Activated CD4-positive, alpha-beta T cell treated with anti-CD3 and anti-CD28 coated beads, Interleukin-10, Interleukin-2, amounts not matched to agents 100 ng/mL and 50 ng/mL, durations not matched to agents 16 hours and 8 hours (primary cell): ENCODE results near the gene C16orf96.

Experiments used
- DNase-seq: peaks from one replicate; pipeline ENCODE4 v3.0.0-alpha.2; 2020

C16orf96 gene

DNA sequence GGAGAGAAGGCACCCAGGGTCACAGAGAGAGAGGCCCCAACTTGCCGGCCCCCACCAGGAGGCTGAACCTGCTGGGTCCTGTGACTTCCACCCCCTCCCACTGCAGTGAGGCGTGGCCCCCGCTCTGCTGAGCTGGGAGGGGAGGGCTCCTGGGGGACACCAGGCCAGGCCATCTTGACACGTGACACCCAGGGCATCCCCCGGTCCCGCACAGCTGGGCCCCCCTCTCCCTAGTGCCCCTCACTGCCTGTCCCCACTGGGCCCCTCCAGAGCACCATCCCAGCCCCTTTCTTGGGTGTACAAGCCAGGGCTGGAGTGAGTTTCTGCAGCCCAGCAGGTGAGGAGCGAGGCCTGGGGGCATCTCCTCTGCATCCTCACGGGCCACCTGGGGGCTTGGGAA lies 46.2 kb downstream of the C16orf96 start:
- no peak for DNase-seq

DNA sequence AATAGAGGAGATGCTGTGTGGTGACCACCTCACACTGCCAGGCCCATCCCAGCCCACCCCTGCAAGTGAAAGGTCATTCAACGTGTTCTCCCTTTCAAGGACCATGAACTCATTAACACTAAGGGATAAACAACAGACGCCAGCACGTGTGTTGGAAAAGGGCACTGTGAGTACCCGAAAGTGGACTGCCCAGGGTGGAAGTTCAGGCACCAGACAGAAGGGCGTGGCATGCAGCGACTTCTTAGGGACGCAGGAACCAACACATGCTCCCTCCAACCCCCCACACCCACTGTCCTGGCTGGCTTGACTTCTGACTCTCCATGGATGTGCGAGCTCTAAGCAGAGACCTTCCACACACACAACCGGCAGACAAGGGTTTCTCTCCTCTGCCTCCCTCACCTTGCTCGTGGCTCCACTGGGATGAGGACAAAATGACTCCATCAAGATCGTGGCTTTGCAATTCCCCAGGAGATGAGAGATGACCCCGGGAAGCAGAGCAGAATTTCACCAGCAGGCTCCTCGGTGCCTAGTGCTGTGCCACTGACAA lies 47.6 kb downstream of the C16orf96 start:
- no peak for DNase-seq

DNA sequence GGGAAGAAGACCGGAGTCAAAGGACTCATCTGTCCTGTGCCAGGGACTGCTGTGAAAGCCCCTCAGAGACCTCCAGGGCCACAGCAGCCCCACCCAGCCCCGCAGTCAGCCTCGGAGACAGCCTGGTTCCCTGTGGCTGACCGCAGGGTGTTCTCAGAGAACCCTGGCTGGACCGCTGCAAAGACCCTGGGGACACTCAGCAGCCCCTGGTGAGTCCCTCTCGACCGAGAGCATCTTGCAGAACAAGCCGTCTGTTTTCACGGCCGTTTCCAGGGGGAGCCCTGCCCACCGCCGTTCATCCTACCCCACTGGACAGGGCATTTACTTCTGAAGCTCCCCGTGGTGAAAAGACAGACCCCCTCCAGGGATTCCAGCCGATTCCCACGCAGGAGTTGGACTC lies 48.3 kb downstream of the C16orf96 start:
- no peak for DNase-seq

DNA sequence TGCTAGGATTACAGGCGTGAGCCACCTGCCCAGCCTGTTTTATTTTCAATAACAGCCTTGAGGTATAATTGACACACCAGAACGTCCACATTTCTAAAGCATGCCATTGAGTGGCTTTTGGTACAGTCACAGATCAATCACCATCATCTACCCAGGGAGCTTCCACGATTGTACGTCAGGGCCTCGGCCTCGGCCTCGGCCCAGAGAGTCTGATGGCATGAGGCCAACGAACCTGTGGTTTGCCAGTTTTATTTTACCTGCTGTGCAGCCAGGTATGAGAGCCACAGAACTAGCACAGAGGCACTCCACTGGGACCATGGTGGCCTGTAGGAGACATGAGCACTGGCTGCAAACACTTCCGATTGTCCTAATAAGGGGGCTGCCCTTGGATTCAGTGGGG lies 50.2 kb downstream of the C16orf96 start:
- DNase-seq, result no peak

DNA sequence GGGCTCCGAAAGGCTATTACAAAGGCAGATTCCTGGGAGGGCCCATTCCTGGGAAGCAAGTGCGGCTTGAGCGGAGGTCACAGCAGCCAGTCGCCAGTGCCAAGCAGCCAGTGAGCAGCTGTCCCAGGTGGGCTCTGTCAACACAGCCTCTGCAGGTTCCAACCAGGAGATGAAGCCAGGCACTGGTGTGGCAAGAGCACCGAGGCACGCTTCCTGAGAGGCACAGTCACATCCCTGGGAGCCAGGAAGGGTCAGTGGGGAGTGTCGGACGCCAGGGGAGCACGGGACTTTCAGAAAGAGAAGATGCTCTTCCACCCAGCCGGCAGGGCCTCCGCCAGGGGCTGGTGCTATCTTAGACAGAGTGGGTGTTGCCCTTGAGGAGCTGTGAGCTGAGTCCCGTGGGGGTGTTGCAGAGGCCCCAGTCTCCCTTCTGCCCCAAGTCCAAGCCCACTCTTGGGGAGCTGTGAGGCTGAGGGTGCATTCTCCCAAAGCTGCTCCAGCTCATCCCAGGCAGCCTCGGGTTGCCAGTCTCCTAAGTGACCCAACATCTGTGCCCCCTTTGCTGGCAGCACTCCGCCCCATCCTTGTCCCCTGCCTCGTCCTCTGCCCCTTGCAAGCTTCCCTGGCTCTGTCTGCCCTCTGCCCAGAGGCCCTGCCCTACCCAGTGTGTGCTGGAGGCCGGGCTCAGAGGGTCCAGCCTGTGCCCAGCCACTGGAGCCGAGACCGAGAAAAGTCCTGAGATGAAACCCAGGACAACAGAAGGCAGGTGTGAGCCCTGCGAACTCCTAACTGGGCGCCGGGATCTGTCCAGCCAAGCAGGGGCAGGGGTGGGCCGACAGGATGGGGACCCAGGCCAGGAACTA lies 51.9 kb downstream of the C16orf96 start:
- DNase-seq, result no peak

DNA sequence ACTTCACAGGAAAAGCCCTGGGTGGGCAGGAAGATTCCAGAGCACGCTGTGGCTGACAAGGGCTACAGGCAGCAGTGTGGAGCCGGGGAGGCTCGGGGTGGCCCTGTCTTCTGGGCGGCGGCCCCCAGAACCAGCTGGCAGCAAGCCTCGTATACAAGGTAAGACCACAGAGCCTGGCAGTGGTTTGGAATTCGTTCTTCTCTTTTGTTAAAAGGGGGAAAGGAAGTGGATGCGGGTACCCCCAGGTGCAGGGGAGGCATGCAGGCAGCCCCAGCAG lies 52.5 kb downstream of the C16orf96 start:
- DNase-seq, result no peak

DNA sequence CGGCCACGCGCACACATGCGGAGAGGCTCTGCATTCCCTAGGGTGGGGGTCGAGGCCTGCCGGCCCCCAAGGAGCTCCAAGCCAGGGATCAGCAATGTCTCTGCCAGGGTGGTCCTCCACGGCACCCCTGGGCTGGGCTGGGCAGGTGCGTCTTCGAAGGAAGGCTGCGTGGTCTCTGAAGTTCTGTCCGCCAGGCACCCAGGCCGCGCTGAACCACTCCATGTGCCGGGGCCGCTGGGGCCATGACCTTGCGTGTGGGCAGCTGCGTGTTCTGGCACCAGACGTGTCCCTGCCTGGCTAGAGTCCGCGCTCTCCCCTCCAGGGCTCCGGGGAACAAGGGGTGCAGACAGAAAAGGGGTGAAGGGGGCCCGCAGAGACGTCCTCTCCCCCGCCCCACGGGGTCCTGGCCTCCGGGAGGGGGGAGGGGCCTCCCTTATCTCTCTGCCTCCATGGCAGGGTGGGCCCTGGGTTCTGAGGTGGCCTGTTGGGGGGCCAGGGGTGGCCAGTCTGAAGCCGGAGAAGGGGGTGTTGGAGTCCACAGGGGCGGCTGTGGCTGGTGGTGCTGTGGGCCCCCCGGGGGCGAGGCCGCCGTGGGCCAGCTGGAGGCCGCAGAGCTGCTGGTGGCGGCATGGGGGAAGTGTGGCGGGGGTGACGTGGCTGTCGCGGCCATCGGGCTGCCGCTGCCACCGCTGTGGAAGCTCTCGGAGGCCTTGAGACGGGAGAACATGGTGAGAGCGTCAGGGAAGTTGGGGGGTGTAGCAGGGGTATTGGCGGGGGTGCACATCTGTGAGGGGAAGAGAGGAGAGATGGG lies 53.3 kb downstream of the C16orf96 start:
- no peak for DNase-seq

DNA sequence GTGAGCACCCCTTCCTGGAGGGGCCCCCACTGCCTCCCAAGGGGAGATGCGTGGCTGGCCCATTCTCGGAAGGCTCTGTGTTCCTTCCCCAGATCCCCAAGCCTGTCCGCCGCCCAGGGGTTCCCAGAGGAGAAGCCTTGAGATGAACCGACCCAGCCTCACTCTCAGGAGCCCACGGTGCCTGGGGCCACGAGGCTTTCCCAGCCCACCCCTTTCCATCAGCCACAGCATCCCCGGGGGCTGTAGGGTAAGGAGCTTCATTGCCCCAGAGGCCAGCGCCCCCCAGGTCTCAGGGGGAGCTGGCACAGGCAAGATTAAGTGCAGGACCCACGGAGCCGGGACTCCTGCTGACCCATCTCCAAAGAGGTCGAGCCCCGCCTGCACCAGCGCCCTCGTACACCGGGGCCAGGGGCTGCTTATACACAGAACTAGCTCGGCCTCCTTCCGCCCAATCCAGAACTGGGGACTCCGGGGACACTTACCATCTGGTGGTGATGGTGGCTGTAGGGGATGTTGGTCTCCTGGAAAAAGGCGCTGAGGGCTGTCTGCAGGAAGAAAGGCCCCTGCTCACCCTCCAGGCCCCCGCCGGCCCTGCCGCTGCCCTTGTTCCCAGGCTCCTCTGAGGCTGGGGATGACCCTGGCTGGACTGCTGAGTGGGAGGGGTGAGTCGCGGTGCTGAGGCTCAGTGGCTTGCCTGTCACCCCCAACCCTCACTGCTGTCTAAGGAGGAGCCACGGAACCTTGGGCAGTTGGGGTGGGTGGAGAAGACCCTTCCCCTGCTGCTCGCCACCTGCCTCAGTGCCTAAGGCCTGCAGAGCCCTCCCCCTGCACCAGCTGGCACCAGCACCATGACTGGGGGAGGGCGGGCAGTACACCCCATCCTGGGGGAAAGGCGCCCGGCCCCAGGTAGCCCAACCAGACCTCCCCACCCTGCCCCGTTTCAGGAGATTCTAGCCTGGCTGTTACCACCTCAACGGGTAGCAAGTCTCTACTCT lies 54.2 kb downstream of the C16orf96 start:
- DNase-seq, result no peak

DNA sequence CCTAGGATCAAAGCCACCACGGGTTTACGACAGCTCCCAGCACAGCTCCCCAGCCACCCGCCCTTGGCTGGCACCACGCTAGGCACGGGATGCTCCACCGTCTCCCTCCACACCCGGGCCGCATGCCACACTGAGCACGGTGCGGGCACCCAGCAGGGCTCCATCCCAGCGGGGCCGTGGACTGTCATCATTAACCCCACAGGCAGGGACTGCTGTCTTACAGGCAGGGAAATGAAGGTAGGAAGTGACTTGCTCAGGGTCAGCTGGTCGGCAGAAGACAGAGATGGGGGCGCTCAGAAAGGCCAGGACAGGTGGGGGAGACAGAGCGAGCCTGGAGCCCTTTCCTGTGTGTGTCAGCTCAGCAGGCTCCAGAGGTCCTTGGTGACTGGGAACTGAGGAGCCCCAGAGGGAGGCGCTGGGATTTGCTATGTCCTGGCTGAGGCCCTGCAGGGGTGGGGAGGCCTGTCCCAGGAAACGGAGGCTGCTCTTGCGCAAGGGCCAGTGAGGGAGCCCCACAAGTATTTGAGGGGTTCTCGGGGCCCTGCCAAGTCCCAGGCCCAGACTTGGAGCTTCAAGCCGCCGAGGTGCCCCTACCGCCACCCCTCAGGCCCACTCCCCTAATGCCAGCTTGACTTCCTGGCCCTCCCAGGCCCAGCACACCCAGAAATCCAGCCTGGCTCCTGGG lies 55.3 kb downstream of the C16orf96 start:
- DNase-seq, result no peak

DNA sequence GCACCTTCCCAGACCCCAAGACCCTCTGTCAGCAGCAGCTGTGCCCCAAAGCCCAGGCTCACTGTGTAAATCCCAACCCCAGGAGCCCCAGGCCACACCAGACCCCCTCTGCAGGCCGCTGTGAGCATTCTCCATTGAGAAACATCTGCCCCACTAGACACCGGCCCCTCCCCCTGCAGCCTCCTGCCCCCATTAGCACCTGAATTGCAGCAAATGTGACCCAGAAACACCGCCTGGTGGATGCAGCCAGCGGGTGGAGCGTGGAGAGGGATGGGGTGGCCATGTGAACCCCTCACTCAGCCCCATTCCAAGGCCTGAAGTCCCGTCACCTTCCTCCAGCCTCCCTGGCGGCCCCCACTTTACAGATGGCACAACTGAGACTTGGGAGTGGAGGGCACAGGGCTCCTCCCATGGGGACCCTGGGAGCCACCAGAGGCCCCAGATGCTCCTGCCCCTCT lies 56.4 kb downstream of the C16orf96 start:
- no peak for DNase-seq

DNA sequence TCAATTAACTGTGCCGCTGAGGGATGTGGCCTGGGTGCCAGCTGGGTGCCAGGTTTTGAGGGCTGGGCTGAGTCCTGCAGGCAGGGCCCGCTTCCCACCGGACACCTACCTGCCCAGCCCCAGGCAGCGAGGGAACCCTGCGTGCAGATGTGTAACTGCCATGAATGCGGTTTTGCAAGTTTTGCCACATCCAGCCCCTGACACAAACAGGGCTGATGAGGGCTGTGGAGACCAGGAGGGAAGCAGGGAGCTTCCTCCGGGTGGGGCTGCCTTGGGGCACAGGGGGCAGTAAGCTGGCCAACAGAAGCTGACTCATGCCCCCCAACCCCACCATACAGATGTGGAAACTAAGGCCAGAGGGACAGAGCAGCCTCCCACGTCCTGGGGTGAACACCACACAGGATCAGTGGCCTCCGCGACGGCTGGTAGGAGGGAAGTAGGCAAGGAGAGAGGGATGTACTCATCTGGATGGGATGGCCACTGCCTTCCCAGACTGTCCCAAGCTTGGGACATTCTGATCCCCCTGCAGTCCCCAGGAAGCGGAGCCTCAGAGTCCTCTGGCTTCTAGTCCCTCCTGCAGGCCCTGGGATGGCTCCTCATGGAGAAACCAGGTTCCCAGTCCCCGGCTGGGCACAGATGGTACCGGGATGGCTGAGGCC lies 57.0 kb downstream of the C16orf96 start:
- DNase-seq, result no peak

DNA sequence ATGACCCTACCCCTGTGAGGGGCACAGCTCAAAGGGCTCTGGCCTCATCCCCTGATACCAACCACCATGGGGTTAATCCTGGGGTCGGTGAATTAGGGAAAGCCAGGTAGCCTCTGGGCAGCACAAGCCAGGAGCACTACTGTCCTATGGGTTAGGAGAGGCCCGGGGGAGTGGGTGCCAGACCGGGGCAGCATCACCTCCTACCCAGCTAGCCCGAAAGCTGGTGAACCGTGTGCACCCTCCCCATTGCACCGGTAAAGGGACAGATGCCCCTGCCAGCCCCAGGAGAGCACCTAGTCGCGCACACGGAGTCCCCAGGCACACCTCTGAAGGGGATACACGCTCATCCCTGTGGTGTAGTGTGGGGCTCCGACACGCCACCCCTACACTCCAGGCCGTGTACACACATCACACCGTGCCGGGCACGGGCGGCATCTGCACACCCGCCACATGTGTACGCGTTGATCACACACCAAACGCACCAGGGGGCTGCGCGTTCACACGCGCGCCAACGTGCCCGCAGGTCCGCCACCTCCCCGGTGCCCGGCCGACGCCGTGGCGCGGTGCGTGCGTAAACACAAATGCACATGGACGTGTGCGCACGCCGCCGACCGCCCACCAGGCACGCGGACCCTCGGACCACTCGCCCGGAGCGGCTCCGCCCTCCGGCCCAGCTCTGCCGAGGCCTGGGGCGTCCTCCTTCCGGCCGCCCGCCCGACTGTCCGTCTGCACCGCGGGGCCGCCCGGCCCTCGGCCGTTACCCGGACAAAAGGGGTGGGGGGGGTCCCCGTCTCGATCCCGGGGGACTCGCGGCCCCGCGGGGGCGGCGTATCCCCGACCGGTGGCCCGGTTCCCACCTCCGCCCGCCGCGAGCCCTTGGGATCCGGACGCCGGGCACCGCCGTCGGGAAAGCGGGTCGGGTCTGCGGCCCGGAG lies 57.8 kb downstream of the C16orf96 start:
- peak; percentile 63 for DNase-seq

DNA sequence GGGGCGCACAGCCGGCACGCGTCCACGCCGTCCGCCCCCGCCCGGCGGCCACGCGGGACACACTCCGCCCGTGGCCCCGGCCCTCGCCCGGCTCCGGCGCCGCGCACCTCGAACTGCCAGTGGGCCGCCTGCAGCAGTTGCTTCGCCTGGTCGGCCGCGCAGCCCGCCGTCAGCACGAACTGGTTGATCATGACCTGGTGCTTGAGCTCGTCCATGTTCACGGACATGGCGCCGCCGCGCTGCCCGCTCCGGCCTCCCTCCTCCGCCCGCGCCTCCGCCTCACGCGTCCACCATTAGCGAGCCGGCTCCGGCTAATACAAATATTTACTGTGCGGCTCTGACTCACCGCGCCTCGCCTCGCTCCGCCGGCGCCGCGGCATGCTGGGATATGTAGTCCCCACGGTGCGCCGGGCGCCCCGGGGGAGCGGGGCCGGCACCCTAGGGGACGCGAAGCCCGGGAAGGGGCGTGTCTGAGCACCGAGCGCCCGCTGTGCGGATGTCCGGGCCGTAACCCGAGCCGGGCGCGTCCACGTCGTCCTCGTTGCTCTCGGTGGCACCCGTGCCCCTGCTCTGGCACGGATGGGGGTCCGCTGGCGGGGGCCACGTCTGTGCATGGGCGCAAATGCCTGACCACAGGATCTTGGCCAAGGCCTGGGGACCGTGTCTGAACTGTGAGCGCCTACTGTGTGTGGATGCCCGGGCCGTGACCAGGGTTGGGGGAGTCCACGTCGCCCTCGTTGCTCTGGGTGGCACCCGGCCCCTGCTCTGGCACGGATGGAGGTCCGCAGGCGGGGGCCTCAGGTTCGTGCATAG lies 58.6 kb downstream of the C16orf96 start, which contains the start of gene UBALD1:
TSS of gene UBALD1 (minus strand) at position 318 of the 813 bp plus-strand sequence. CDS start at position 227, 91 bp downstream.
- DNase-seq, result peak; percentile 90

DNA sequence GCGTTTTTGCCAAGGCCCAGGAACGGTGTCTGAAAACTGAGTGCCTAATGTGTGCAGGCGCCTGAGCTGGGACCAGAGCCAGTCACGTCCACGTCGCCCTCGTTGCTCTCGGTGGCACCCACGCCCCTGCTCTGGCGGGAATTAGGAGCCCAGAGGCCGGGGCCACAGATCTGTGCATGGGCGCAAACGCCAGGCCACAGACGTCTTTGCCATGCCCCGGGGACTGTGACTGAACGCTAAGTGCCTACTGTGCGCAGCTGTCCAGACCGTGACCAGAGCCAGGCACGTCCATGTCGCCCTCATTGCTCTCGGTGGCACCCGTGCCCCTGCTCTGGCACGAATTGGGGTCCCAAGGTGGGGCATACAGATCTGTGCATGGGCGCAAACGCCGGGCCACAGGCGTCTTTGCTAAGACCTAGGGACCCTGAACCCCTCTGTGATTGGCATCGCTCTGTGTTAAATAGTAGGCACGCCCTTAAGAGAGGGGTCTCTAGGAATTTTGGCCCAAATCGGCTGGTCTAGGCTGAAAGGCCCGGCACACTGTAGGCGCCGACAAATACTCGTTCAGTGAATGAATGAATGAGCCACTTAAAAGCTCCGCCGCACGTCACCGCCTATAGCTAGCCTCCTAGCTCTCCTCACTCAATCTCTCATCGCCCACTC lies 59.4 kb downstream of the C16orf96 start:
- no peak for DNase-seq

DNA sequence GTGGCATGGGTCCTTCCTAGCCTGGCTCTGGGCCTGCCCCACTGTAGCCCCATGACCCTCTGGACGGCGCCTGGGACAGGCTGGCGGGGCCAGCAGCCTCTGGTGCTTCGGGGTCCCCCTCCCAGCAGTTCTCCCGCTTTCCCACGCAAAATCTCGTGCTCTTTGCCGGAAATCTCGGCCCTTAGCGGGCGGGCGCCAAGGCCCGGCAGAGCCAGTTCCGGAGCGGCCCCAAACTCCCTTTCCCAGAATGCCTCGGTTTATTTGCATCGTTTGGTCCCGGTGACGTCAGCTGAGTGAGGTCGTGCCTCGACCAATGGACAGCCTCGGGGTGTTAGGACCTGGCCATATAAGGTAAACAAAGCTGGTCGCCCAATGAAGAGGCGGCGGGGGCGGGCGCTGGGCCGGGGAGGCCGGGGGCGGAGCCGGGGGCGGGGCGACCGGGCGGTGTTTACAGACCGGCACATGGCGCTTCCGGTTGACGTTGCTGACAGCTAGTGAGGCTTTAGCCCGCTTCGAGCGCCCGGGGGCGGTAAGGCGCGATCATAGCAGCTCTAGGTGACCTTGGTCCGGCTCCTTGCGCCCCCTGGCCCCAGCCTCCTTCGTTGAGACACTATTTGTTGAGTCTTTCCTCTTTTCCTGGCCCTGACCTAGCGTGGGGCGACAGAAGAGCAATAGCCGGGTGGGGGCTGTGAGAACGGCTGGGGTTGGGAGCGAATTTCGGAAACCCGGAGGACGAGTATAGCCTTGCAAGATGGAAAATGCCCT lies 60.1 kb downstream of the C16orf96 start:
- peak; percentile 100 for DNase-seq

DNA sequence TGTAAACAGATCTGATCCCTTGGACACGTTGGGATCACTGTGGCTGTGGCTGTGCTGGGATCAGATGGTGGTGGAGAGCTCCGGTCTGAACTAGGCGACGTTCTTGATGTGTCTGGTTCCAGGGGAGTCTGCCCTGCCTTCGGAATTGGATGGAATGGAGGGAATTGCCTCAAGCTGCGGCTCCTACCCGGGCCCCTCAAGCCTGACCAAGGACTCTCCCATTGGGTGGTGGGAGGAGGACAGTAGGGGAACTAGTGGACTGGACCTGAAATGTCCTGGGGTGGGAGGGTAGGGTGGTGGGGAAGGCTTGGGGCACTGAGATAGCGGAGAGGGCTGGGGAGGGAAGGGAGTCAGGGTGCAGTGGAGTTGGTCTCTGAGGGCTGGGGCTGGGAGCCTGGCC lies 61.7 kb downstream of the C16orf96 start:
- no peak for DNase-seq

DNA sequence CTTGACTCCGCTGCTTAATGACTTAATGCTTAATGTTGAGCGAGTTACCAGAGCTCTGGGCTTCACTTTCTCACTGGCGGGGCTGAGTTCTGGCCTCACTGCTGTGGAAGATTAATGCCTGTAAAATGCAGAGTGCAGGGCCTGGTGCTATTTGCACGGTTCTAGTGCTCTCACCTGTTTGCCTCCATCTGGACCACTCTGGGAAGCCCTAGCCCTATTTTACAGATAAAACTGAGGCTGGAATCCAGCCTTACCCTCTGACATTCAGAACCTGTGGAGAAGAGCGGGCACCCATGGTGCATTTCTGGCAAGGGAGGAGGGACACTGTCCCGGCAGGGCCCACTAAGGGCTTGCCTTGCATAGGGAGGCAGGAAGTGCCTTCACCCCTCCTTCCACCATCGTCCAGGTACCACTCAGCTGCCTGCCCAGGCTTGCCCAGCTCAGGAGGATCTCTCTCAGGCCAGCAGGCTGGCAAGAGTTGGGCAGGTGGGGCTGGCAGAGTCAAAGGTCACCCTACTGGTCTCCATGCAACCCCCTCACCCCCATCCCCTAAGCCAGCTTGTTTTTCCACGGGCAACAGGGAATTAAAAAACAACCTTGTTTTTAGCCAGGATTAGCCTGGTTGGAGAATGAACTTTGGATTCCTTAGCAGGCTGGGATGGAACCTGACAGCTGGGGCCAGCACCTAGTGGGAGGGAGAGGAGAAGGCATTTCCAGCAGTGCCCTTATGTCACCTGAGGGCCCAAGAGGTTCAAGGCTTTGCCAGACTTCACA lies 62.7 kb downstream of the C16orf96 start:
- no peak for DNase-seq
